HS-5 (cell line): ENCODE measurements around the gene SNX25.
"Not testable (repeated sequence)": the region's sequence is repeated elsewhere in the genome, so short reads cannot be mapped to it uniquely, and the experiment has no call there.

ENCODE experiments used
- DNase-seq: peaks from one replicate; pipeline ENCODE4 v3.0.0-alpha.2; 2012; ENCODE audit warnings: low read depth

The SNX25 gene

GRCh38 chr4:185307136-185307950 lies 97.9 kb downstream of the SNX25 start:
- no peak for DNase-seq

DNA sequence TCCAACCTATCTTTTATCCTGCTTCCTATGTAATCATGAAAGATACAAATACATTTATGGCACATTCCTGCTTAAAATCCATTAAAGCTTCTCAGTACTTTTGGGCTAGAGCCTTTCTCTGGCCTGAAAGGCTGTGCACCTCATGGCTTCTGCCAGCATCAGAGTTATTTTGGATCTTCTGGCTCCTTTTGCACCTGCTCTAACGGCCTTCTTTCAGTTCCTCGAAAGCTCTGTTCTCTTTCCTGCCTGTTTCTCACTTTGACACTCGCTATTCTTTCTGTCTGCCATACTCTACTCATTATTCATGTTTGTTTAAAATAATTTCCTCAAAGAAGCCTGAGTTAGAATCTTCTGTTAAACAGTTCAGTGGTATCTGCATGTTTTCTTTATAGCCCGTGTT lies 100.4 kb downstream of the SNX25 start:
- DNase-seq = no peak

GRCh38 chr4:185311113-185311888 lies 101.9 kb downstream of the SNX25 start:
- DNase-seq = no peak

DNA sequence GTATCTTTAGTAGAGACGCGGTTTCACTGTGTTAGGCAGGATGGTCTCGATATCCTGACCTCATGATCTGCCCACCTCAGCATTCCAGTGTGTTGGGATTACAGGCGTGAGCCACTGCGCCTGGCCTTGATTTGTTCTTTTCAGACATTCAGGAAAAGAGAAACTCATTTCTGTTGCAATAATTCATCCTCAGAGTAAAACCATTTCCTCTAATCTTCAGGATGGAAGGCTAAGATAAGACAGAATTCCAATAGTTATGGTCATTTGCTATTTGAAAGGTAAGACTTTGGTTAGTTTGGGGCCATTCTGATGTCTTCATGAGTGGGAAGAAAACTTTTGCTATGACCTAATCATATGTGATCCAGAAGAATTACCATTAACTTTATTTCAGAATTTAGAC lies 103.3 kb downstream of the SNX25 start:
- no peak for DNase-seq

DNA sequence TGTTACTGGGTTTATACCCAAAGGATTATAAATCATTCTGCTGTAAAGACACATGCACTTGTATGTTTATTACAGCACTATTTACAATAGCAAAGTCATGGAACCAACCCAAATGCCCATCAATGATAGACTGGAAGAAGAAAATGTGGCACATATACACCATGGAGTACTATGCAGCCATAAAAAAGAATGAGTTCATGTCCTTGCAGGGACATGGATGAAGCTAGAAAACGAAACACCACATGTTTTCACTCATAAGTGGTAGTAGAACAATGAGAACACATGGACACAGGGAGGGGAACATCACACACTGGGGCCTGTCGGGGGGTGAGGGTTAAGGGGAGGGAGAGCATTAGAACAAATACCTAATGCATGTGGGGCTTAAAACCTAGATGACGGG lies 108.1 kb downstream of the SNX25 start:
- not testable (repeated sequence) for DNase-seq

DNA sequence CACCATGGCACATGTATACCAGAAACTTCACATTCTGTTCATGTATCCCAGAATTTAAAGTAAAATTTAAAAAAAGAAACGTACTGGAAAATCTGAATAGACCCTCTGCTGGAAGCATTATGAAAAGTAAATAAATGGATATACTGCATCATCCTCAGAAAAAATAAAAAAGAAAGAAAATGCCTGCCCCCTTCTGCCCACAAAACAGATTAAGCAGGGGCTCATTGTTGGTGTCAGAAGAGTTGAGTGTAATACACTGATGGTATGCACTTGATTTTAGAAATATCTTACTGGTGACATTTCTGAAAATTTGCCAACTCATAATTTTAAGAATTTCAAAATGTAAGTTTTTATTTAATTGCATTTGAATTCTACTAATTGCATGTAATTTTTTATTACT lies 108.5 kb downstream of the SNX25 start:
- no peak for DNase-seq

GRCh38 chr4:185318679-185319078 lies 109.3 kb downstream of the SNX25 start:
- DNase-seq = no peak

GRCh38 chr4:185322803-185323202 lies 113.4 kb downstream of the SNX25 start:
- no peak for DNase-seq

DNA sequence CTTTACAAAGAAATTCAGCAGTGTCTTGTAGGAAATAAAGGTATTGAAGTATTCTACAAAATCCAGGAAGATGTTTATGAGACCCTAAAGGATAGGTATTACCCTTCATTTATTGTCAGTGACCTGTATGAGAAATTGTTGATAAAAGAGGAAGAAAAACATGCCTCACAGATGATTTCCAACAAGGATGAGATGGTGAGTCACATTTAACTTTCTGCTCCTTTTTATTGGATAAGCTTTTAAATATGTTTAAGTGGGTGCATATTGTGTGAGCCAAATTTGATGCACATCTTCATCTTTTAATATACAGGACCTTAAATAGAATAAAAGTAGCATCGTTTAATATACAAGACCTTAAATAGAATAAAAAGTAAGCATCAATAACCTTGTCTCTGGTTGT lies 114.2 kb downstream of the SNX25 start:
- DNase-seq = no peak

- DNase-seq = not testable (repeated sequence)
These were observed 115.0 kb downstream of the SNX25 start for GRCh38 chr4:185324361-185324760.

GRCh38 chr4:185325721-185326120 lies 116.3 kb downstream of the SNX25 start:
- not testable (repeated sequence) for DNase-seq

DNA sequence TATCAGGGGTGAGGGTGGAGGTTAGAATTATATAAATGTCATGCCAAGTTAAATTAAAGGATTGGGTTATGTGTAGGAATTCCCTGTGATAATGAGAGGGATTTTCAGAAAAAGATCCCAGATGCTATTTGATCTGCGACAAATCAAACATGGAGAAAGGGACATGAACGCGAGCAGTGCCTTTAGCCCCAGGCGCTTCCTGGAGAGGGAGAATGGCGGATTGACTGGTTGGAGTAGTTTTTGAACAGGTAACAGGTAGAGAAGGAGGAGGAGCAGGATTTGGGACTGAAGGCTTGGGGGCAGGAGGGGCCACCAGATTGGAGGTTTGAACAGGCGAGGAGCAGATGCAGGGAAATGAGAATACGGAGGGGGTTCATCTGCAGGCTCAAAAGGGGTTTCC lies 119.2 kb downstream of the SNX25 start:
- DNase-seq = no peak

DNA sequence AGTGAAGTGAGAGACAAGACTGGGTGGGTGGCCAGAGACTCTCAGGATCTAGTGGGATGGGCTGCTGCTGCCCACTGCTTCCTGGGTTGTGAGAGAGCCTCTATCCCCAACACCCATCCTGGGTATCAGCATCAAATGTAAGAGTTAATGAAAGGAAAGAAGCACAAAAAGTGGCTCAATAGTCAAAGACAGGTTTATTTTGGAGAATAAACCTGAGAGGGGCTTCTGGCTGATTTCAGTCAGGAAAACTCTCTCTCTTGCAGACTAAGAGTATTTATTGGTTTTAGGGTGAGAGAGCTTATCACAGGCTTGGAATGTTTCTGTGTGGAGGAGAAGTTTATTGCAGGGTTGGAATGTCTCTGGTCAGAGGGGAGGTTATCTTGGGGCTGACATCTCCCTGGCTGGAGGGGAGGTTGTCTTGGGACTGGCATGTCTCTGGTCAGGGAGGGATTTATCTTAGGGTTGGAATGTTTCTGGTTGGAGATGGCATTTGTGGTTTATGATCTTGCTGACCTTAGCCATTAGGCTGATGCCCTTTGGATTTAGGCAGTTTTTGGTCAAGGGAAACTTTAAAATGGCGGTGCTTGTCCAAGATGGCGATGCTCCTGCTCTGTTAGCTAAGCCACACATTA lies 120.6 kb downstream of the SNX25 start:
- peak; percentile 34 for DNase-seq

DNA sequence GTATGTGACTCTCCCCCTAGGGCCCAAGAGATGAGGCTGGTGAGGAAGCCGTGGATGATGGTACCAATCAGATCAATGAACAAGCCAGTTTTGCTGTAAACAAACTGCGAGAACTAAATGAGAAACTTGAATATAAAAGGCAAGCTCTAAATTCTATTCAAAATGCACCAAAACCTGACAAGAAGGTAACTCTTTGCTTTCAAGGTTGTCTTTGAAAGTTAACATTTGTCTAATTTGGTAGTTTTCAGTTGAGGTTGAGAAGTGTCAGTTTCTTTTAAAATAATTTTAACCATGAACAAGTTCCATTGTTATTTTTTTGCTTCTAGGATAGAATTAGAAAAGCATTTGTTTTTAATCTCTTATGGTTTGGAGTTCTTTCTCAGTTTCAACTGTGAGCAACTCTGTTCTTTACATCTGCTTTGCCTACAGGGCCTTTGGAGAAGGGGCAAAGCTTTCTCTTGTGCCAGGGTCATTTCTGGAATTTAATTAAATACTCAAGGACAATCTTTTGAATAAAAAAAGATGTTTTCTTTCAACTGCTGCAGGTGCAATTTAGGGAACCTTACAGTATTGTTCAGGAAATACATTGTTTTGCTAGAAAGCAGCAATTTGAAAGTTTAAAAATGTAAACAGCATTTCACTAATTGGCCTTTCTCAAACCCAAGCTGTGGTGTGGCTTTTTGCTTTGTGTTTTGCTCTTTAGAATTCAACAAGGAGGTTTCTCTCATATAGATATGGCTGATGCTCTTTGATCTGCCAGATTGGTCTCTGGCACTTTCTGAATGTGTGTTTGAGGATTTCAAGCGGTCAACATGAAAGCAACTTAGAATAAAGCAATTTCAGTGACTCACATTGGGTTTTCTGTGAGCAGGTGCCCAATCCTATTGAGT lies 123.4 kb downstream of the SNX25 start:
- DNase-seq = no peak

GRCh38 chr4:185334326-185334725 lies 124.9 kb downstream of the SNX25 start:
- DNase-seq = no peak

DNA sequence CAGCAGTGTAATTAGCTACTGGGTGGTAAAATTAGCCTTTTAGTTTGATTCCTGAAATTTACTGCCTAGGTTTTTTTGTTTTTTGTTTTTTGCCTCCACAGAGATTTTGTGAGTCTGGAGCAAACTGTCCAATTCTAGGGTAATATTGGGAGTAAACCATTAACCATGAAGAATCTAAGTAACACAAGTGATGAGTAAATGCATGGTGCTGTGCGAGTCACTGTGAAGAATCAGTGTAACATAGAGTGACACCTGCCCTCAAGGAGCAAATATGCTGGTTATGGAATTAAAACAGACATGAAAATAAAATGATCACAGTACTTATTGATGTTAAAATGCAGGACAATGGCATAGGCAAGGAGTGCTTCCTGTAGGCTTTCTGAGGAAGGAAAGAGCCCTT lies 126.2 kb downstream of the SNX25 start:
- DNase-seq = no peak

DNA sequence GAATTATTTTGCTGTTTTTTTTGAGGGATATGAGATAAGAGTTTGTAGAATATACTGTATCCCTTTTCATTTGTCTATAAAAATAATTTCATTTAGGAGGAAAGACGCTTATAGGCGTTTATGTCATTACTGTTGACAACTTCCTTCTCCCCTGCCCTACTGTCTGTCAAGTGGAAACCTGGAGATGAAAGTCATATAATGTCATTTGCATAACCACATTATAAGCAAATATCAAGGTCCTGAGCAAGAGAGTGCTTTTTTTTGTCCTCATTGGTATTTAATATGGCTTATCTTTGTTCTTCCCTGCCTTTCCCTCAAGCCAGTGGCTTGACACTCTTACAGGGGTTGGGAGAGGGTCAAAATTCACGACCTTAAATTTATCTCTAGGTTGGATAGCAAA lies 130.5 kb downstream of the SNX25 start:
- no peak for DNase-seq

DNA sequence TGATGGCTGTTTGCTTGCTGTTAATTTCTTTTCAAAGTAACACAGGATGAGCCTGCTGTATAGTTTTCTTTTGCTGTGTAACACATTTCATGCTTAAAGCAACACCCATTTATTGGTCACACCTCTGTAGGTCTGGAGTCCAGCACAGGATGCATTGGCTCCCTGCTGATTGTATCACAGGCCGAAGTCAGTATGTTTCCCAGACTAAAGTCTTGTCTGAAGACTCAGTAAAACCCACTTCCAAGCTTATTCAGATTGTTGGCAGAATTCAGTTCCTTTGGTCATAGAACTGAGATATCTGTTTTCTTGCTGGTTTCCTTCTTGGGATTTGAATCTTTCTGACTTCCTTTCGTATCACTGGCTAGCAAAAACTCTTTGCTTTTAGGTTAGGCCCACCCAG lies 132.0 kb downstream of the SNX25 start:
- DNase-seq = no peak

DNA sequence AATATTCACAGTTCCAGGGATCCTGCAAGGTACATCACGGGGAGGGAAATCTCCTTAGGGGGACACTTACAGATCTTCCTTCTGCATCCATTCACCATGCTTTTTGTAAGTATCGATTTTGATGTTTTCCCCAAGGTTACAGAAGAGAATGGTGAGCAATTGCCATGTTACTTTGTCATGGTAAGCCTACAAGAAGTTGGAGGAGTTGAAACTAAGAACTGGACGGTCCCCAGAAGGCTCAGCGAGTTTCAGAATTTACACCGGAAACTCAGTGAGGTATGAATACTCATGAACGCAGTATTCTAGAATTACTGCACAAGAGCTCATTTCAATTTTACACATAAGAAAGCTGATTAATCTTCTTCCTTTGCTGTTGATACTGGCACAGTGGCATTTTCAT lies 132.4 kb downstream of the SNX25 start:
- DNase-seq = no peak

DNA sequence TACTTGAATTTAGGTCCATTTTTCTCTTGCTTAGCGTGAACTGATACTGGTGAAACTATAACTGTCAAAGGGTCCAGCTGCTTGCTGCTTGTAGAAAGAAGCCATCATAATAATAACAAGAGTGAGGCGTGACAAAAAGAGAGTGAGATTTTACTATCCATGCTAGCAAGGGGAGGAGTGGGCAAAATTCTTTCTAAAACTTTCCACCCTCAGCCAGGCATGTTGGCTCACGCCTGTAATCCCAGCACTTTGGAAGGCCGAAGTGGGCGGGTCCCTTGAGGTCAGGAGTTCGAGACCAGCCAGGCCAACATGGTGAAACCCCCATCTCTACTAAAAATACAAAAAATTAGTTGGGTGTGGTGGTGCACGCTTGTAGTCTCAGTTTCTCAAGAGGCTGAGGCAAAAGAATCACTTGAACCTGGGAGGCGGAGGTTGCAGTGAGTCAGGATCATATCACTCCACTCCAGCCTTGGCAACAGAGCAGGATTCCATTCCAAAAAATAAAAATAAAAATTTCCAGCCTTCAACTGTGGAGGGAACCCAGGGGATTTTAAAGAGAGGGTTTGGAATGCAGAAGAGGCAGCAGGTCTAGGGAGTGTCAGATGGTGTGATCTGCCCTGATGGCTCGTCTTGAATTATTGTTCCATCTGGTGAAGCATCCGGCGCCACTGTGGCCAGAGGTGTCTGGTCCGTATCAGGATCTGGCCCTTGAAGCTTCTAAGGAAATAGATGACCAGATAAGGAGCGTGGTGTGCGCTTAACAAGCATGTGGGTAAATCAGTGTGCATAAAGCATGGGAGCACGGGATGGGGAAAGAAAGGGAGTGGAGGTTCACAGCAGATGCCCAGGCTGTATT lies 134.6 kb downstream of the SNX25 start:
- no peak for DNase-seq
